GM12878 (cell line): Measurements from ENCODE around the gene NUB1. TPM values are rescaled to one million over a fixed set of nuclear protein-coding genes. Genes with fewer than 3 reads are reported as not detected.

ENCODE experiments used
- ATAC-seq: fragments of 200-7000 bp; cut with Tn5 transposase; 3 replicates; pipeline ENCODE4 v1.9.1; 2020; ENCODE audit warnings: mild to moderate bottlenecking, moderate library complexity
- BruUV-seq: library from RNA; stranded (reverse); fragments of 400-500 nt; replicated peaks from 2 replicates; lab custom pipeline; 2021; lab: Mats Ljungman, UMichigan
- CTCF ChIA-PET: fragments of 300-600 bp; sonication (Branson Sonifier 250); formaldehyde crosslinking; extraction: SDS; loops from one replicate; lab custom pipeline; 2021; ENCODE audit warnings: inconsistent platforms; lab: Yijun Ruan, JAX
- POLR2A ChIA-PET: fragments of 350-600 bp; formaldehyde crosslinking; extraction: SDS; loops from one replicate; lab custom pipeline; 2021; ENCODE audit warnings: inconsistent platforms; lab: Charles Lee
- RAD21 ChIA-PET: fragments of 300-600 bp; sonication (Branson Sonifier 250); formaldehyde crosslinking; loops from one replicate; lab custom pipeline; 2023; ENCODE audit warnings: antibody characterized with exemption; ENCODE audit not compliant: unreplicated experiment; lab: Charles Lee
- SMC1A ChIA-PET: fragments of 300-600 bp; sonication (Branson Sonifier 250); formaldehyde crosslinking; loops from one replicate; lab custom pipeline; 2023; ENCODE audit not compliant: unreplicated experiment, uncharacterized antibody; lab: Charles Lee
- DNase-seq: peaks from one replicate; pipeline ENCODE4 v3.0.0-alpha.2; 2011; ENCODE audit warnings: low read depth, low spot score
- FAIRE-seq: peaks from 3 replicates; lab custom pipeline; 2011; peaks lifted over from hg19 to GRCh38; lab: Jason Lieb, UNC
- H2AFZ ChIP-seq: 2 replicates; pipeline ENCODE4 v1.6.0; 2011; ENCODE audit warnings: low read depth, low read length, control low read depth; ENCODE audit not compliant: control insufficient read depth
- H3K27ac ChIP-seq: 2 replicates; pipeline ENCODE4 v1.5.1; 2011; ENCODE audit warnings: control low read depth; ENCODE audit not compliant: control insufficient read depth, insufficient read depth
- H3K27me3 ChIP-seq, 2 experiments: replicated peaks in 1 of 2; 2 replicates each; pipeline versions ENCODE4 v1.6.0 to v1.6.1; 2011; ENCODE audit warnings: low read length in 1 of 2; ENCODE audit not compliant: control insufficient read depth in 2 of 2, insufficient read depth in 2 of 2
- H3K36me3 ChIP-seq, 2 experiments: 2 replicates each; pipeline ENCODE4 v1.5.1; 2011; ENCODE audit warnings: low read length in 1 of 2; ENCODE audit not compliant: control insufficient read depth in 2 of 2, insufficient read depth in 2 of 2
- H3K4me1 ChIP-seq: 2 replicates; pipeline ENCODE4 v1.6.1; 2011; ENCODE audit warnings: mild to moderate bottlenecking, low read length, moderate library complexity, mixed read lengths; ENCODE audit not compliant: control insufficient read depth, insufficient read depth
- H3K4me2 ChIP-seq: 2 replicates; pipeline ENCODE4 v1.6.0; 2011; ENCODE audit warnings: control low read depth; ENCODE audit not compliant: control insufficient read depth, insufficient read depth
- H3K4me3 ChIP-seq: fragments of 200-600 bp; sonication (generic); 2 replicates; pipeline ENCODE4 v1.5.1; 2016
- H3K79me2 ChIP-seq: 2 replicates; pipeline ENCODE4 v1.6.0; 2011; ENCODE audit warnings: low read length; ENCODE audit not compliant: control insufficient read depth, insufficient read depth
- H3K9ac ChIP-seq: 2 replicates; pipeline ENCODE4 v1.8.0; 2011; ENCODE audit warnings: low read length, control low read depth, mixed read lengths; ENCODE audit not compliant: control insufficient read depth, insufficient read depth
- H3K9me3 ChIP-seq: replicated peaks from 3 replicates; pipeline ENCODE4 v1.5.1; 2011; ENCODE audit warnings: mild to moderate bottlenecking, low read length; ENCODE audit not compliant: control insufficient read depth, insufficient read depth
- H4K20me1 ChIP-seq: 2 replicates; pipeline ENCODE4 v1.6.0; 2011; ENCODE audit not compliant: control insufficient read depth, insufficient read depth
- CBX3 ChIP-seq: fragments of 200-600 bp; sonication (generic); IDR thresholded peaks from 2 replicates; pipeline ENCODE4 v1.6.1; 2016; ENCODE audit warnings: low read depth, borderline replicate concordance
- EP300 ChIP-seq, 2 experiments: fragments of 150-350 bp in 1 of 2; IDR thresholded peaks; 2 replicates each; pipeline ENCODE4 v1.6.1; 2011 to 2012; ENCODE audit warnings: low read depth in 2 of 2, low read length in 2 of 2, borderline replicate concordance in 1 of 2, improper control_type of control experiment in 1 of 2, inconsistent platforms in 1 of 2; ENCODE audit not compliant: control insufficient read depth in 1 of 2
- GATAD2B ChIP-seq: fragments of 450-650 bp; conservative IDR thresholded peaks from 2 replicates; pipeline ENCODE4 v1.6.1; 2017; ENCODE audit warnings: low read depth, mild to moderate bottlenecking, moderate library complexity
- IKZF2 ChIP-seq, 2 experiments: fragments of 450-650 bp; IDR thresholded peaks; 2 replicates each; pipeline ENCODE4 v1.6.1; 2017; ENCODE audit warnings: mild to moderate bottlenecking in 2 of 2, moderate library complexity in 2 of 2
- MXI1 ChIP-seq: fragments of 150-350 bp; IDR thresholded peaks from 2 replicates; pipeline ENCODE4 v1.6.1; 2011; ENCODE audit warnings: low read depth, mild to moderate bottlenecking, inconsistent platforms, low read length, improper control_type of control experiment
- NR2F1 ChIP-seq: fragments of 450-650 bp; conservative IDR thresholded peaks from 2 replicates; pipeline ENCODE4 v1.6.1; 2017; ENCODE audit warnings: mild to moderate bottlenecking
- POLR2AphosphoS2 ChIP-seq: IDR thresholded peaks from 2 replicates; pipeline ENCODE4 v1.6.1; 2011; ENCODE audit warnings: low read depth, mild to moderate bottlenecking, low read length, improper control_type of control experiment, moderate library complexity
- SREBF1 ChIP-seq: IDR thresholded peaks from 2 replicates; pipeline ENCODE4 v1.6.1; 2012; ENCODE audit warnings: mild to moderate bottlenecking, low read length
- SUPT20H ChIP-seq: IDR thresholded peaks from 2 replicates; pipeline ENCODE4 v1.6.1; 2011; ENCODE audit warnings: low read depth, mild to moderate bottlenecking, low read length, moderate library complexity, borderline replicate concordance; ENCODE audit not compliant: control insufficient read depth
- TCF7 ChIP-seq: IDR thresholded peaks from 2 replicates; pipeline ENCODE4 v1.6.1; 2014; ENCODE audit warnings: antibody characterized with exemption, borderline replicate concordance
- ZSCAN29 ChIP-seq: fragments of 450-650 bp; IDR thresholded peaks from 2 replicates; pipeline ENCODE4 v1.6.1; 2017; ENCODE audit warnings: mild to moderate bottlenecking, moderate library complexity
- WGBS: methylation state at CpG from one replicate; pipeline ENCODE4 v1.1.6; 2016; ENCODE audit warnings: low lambda C conversion rate; ENCODE audit not compliant: insufficient replicate concordance, insufficient coverage; ENCODE audit errors: missing lambda C conversion rate; 5-methylcytosine and 5-hydroxymethylcytosine counted together
- in situ Hi-C: fragments of 300-500 bp; cut with MboI; formaldehyde crosslinking; loops from 9 replicates; pipeline ENCODE4 v1.14.3; 2018; ENCODE audit warnings: mixed read lengths
- intact Hi-C: fragments of 100-400 bp; cut with micrococcal nuclease; formaldehyde crosslinking; loops from one replicate; pipeline ENCODE4 v1.14.2; 2022; ENCODE audit not compliant: unreplicated experiment
- polyA plus RNA-seq, 11 experiments: library from polyadenylated mRNA; depleted of rRNA in 4 of 11; unstranded in 6 of 11; stranded (reverse) in 5 of 11; fragments of >200 nt; fragmentation: Nextera tagmentation in 4 of 11; fragmentation: Illumina TruSeq in 1 of 11; extraction: Ambion mirVana in 4 of 11; extraction: Trizol in 1 of 11; gene quantifications; 1 replicate in 1 of 11; 2 replicates in 10 of 11; pipeline versions ENCODE4 v1.2.1 to v1.2.3, GENCODE V29; 2011 to 2016; ENCODE audit warnings: inconsistent platforms in 2 of 11, missing spikeins in 2 of 11, low read depth in 1 of 11
- total RNA-seq, 4 experiments: library from RNA; depleted of rRNA in 3 of 4; stranded (reverse); fragments of >200 nt in 3 of 4; fragmentation: Illumina TruSeq in 1 of 4; extraction: Trizol in 1 of 4; gene quantifications; 2 replicates each; pipeline versions ENCODE4 v1.2.1 to v1.2.3, GENCODE V29; 2013 to 2021
- TF ChIP-seq, protein P1 (sequence below): fragments of 450-650 bp; IDR thresholded peaks from 2 replicates; pipeline ENCODE4 v1.6.1; 2016; ENCODE audit warnings: mild to moderate bottlenecking
- TF ChIP-seq, protein P2 (sequence below): fragments of 150-350 bp; IDR thresholded peaks from 2 replicates; pipeline ENCODE4 v1.6.1; 2014; ENCODE audit warnings: mild to moderate bottlenecking, low read depth, low read length
- TF ChIP-seq, protein P3 (sequence below): IDR thresholded peaks from 2 replicates; pipeline ENCODE4 v1.6.1; 2012; ENCODE audit warnings: low read depth, low read length, improper control_type of control experiment

The NUB1 gene
- total and polyA plus RNA-seq, 10 of the 15 experiments (the other 5 are each of a cell fraction or from before 2014, with no cell fraction given): 24.1 to 102 (median 49.0) TPM

DNA sequence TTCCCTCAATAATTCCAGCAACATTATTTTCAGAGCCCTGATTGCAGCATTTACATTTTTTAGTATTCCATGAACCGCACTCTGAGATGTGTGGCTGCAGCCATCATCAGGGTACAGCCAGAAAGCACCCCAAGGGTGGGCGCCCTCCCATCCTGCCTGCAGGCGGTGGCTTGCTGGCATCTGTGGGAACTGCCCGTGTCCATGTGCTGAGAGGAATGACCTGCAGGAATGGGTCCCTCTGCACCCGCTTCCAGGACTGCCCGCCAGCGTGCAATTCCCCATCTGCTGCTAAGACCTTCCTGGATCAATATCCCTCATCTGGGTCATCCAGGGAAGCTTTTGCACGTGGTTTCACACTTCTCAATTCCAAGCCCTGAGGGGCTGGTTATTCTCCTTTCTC lies 32.8 kb upstream of the NUB1 start (continued):
- no peak for TF ChIP-seq ZSCAN29
- TF ChIP-seq CBX3: no peak
- TF ChIP-seq, protein P1, sequence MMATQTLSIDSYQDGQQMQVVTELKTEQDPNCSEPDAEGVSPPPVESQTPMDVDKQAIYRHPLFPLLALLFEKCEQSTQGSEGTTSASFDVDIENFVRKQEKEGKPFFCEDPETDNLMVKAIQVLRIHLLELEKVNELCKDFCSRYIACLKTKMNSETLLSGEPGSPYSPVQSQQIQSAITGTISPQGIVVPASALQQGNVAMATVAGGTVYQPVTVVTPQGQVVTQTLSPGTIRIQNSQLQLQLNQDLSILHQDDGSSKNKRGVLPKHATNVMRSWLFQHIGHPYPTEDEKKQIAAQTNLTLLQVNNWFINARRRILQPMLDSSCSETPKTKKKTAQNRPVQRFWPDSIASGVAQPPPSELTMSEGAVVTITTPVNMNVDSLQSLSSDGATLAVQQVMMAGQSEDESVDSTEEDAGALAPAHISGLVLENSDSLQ: no peak
- TF ChIP-seq, all 136 proteins: peak for 0

GRCh38 chr7:151309311-151309710 lies 32.3 kb upstream of the NUB1 start:
- ChIA-PET SMC1A (interaction anchor here (3.5 kb wide), 1 partner anchor 43 kb away, joined by 21 read pairs; no protein-coding TSS in a partner anchor), RAD21 (interaction anchor here (1.5 kb wide), 1 partner anchor 139 kb away, joined by 4 read pairs; no protein-coding TSS in a partner anchor), CTCF (interaction anchor here (1.2 to 4.1 kb wide), 5 partner anchors 43 to 449 kb away, joined by 3 to 46 read pairs (median 6); no protein-coding TSS in a partner anchor), POLR2A (interaction anchor here (0.9 kb wide), 1 partner anchor 42 kb away, joined by 5 read pairs; no protein-coding TSS in a partner anchor)
- H3K27ac ChIP-seq: no peak overlapping the region
- in situ Hi-C loops (no loop called here), intact Hi-C loops (no loop called here)
- no peaks in the 10 kb centered on the region for H3K79me2 ChIP-seq
- TF ChIP-seq MXI1 (no peak), IKZF2 (IDR thresholded peaks at IDR 0.05) (no peak), SREBF1 (no peak), EP300 (IDR thresholded peaks at IDR 0.05; ENCODE audit: borderline replicate concordance in 1 of 2, control insufficient read depth in 1 of 2, low read depth in 2 of 2, low read length in 2 of 2) (no peak), SUPT20H (no peak), POLR2AphosphoS2 (no peak), NR2F1 (no peak), TCF7 (no peak), GATAD2B (no peak)
- TF ChIP-seq, protein P2, sequence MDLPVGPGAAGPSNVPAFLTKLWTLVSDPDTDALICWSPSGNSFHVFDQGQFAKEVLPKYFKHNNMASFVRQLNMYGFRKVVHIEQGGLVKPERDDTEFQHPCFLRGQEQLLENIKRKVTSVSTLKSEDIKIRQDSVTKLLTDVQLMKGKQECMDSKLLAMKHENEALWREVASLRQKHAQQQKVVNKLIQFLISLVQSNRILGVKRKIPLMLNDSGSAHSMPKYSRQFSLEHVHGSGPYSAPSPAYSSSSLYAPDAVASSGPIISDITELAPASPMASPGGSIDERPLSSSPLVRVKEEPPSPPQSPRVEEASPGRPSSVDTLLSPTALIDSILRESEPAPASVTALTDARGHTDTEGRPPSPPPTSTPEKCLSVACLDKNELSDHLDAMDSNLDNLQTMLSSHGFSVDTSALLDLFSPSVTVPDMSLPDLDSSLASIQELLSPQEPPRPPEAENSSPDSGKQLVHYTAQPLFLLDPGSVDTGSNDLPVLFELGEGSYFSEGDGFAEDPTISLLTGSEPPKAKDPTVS: no peak
- TF ChIP-seq, protein P3, sequence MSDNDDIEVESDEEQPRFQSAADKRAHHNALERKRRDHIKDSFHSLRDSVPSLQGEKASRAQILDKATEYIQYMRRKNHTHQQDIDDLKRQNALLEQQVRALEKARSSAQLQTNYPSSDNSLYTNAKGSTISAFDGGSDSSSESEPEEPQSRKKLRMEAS: no peak
- TF ChIP-seq, protein P1: no peak
- no peaks in the 10 kb centered on the region for H3K4me1 ChIP-seq
- no peaks in the 10 kb centered on the region for H3K36me3 ChIP-seq
- H3K9ac ChIP-seq: no peak overlapping the region
- H3K27me3 ChIP-seq: no peaks in the 10 kb centered on the region
- no peaks in the 10 kb centered on the region for H4K20me1 ChIP-seq
- DNase-seq (no peak), ATAC-seq (no peak), FAIRE-seq (no peak)
- H3K9me3 ChIP-seq: peaks cover 2% of the 10 kb centered on the region; the same call in 2 of the 3 replicates
- H3K4me3 ChIP-seq: no peak overlapping the region
- WGBS: 13% methylated on average over 4 of the region's 4 CpGs
- H2AFZ ChIP-seq: no peak overlapping the region
- no TSS peak for BruUV-seq
- H3K4me2 ChIP-seq: no peak overlapping the region
